Fibroblast of lung (primary cell): Measurements from ENCODE around the gene CTNND2.

ENCODE experiments used
- EZH2 ChIP-seq: IDR thresholded peaks from 2 replicates; pipeline ENCODE4 v1.5.1; 2012; ENCODE audit warnings: low read length, control low read depth, mild to moderate bottlenecking; ENCODE audit errors: missing control alignments
- TF ChIP-seq, protein P1 (sequence below), 2 donors: IDR thresholded peaks in 1 of 2; conservative IDR thresholded peaks in 1 of 2; 1 replicate in 1 of 2; 2 replicates in 1 of 2; pipeline ENCODE4 v1.5.1; 2011 to 2012; ENCODE audit warnings: low read length in 2 of 2, control low read depth in 1 of 2, inconsistent platforms in 1 of 2, low read depth in 1 of 2, mild to moderate bottlenecking in 1 of 2

DNA sequence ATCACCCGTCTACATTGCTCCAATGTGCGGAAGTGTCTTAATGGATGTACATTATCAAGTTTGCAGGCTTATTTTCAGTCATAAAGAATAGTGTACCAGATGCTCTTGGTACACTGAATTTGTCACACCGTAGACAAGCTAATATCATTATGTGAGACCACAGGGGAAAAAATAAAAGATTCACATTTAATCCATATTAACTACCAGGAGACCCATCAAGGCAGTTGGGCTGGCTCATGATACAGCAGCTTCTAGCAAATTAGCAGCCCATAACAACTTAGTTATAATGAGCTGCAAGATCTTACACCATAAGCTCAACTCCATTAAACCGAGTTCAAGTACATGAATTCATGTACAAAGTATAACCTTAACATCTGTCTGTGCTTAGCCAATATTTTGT lies 324.9 kb downstream of the CTNND2 start:
- TF ChIP-seq, protein P1, sequence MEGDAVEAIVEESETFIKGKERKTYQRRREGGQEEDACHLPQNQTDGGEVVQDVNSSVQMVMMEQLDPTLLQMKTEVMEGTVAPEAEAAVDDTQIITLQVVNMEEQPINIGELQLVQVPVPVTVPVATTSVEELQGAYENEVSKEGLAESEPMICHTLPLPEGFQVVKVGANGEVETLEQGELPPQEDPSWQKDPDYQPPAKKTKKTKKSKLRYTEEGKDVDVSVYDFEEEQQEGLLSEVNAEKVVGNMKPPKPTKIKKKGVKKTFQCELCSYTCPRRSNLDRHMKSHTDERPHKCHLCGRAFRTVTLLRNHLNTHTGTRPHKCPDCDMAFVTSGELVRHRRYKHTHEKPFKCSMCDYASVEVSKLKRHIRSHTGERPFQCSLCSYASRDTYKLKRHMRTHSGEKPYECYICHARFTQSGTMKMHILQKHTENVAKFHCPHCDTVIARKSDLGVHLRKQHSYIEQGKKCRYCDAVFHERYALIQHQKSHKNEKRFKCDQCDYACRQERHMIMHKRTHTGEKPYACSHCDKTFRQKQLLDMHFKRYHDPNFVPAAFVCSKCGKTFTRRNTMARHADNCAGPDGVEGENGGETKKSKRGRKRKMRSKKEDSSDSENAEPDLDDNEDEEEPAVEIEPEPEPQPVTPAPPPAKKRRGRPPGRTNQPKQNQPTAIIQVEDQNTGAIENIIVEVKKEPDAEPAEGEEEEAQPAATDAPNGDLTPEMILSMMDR (conservative IDR thresholded peaks at IDR 0.05 in 1 of 2, IDR thresholded peaks at IDR 0.05 in 1 of 2; ENCODE audit: low read depth in 1 of 2, low read length in 2 of 2) = no peak
- no peak for TF ChIP-seq EZH2
